SU-DHL-6 (cell line): Measurements from ENCODE around the gene PRDM12.

ENCODE experiments used
- CTCF ChIP-seq: fragments of 200-600 bp; sonication (generic); IDR thresholded peaks from one replicate; pipeline ENCODE4 v1.5.1; 2017; ENCODE audit warnings: antibody characterized with exemption, mild to moderate bottlenecking, low read length, moderate library complexity; ENCODE audit not compliant: insufficient read depth, poor library complexity, severe bottlenecking
- EZH2phosphoT487 ChIP-seq: fragments of 200-600 bp; sonication (generic), shearing (Covaris generic); conservative IDR thresholded peaks from 2 replicates; pipeline ENCODE4 v1.6.1; 2018; ENCODE audit warnings: mild to moderate bottlenecking, antibody characterized with exemption, low read length, moderate library complexity, mixed read lengths

DNA sequence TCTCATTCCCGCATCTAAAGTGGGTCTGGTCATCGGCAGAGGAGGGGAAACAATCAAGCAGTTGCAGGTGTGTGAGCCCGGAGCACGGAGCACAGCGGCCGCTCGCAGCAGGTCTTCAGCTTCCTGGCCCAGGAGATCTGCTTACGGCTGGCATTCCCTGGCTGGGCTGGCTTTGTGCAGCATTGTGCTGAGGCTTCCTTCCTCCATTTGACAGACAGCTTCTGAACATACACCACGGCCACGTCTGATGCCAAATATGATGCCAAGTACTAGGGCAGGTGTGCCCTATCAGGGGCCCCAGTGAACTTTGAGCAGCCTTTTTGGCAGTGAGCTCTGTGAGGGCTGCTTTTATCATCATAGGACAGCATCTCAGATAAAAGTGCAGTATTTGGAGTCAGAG, 47.9 kb upstream of the PRDM12 start:
- no peak for TF ChIP-seq CTCF
- no peak for TF ChIP-seq EZH2phosphoT487
